Superior temporal gyrus (tissue), 1 donor: ENCODE measurements around the gene CHST15.

ENCODE experiments used
- DNase-seq: peaks from one replicate; pipeline ENCODE4 v3.0.0-alpha.2; 2016; ENCODE audit errors: extremely low spot score

The CHST15 gene

GRCh38 chr10:124083047-124083739 is 10.2 kb downstream of the CHST15 start:
- no peak for DNase-seq

DNA sequence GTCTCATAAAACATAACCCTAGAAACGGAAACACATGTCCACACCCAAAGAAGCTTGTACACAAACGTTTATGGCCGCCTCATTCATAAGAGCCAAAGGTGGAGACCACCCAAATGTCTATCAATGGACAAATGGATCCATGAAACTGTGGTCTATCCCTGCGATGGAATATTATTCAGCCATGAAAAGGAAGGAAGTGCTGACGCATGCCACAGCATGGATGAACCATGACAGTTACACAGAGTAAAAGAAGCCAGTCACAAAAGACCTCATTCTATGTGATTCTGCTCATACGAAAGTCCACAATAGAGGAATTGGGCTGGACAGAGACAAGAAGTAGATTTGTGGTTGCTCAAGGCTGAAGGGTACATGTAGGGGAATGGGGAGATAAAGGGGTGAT is 10.8 kb downstream of the CHST15 start:
- no peak for DNase-seq

GRCh38 chr10:124081547-124082140 is 11.8 kb downstream of the CHST15 start:
- no peak for DNase-seq

DNA sequence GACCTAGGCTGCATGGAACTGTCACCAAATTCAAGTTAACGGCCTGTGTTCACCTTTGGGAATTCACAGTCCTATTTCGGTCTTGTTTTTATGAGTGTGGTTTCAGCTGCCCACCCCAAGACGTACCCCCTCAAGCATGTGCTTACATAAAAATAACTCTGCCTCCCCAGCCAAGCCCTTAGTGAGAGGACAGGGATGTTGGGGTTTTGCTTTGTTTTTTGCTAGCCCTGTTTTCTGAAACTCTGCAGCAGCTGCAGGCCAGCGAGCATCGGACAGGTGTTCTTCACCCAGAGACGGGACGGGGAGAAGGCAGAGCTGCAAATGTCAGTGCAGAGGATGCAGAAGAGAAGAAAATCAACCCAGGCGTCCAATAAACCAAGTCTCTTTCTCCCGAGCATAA is 13.5 kb downstream of the CHST15 start:
- DNase-seq: no peak

GRCh38 chr10:124078714-124079113 is 14.7 kb downstream of the CHST15 start:
- no peak for DNase-seq

DNA sequence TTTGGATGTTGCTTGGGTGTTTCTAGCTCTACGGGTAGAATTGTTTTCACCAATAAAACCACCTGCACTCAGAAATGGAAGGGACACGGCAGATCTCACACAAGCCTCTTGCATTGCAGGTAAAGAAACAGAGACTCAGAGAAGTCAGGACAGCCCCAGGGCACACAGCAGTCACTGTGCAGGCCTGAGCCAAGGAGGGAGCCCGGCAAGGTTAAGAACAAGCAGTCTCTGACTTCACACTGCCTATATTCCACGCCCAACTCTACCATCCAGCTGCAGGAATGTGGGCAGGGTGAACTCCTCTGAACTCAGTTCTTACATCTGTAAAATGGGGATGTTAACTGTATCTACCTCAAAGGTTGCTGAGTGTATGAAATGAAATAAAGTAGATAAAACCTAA is 15.4 kb downstream of the CHST15 start:
- no peak for DNase-seq

- DNase-seq: no peak
Measured at GRCh38 chr10:124077208-124077993, 16.0 kb downstream of the CHST15 start.

GRCh38 chr10:124076148-124076733 is 17.2 kb downstream of the CHST15 start:
- DNase-seq: no peak

DNA sequence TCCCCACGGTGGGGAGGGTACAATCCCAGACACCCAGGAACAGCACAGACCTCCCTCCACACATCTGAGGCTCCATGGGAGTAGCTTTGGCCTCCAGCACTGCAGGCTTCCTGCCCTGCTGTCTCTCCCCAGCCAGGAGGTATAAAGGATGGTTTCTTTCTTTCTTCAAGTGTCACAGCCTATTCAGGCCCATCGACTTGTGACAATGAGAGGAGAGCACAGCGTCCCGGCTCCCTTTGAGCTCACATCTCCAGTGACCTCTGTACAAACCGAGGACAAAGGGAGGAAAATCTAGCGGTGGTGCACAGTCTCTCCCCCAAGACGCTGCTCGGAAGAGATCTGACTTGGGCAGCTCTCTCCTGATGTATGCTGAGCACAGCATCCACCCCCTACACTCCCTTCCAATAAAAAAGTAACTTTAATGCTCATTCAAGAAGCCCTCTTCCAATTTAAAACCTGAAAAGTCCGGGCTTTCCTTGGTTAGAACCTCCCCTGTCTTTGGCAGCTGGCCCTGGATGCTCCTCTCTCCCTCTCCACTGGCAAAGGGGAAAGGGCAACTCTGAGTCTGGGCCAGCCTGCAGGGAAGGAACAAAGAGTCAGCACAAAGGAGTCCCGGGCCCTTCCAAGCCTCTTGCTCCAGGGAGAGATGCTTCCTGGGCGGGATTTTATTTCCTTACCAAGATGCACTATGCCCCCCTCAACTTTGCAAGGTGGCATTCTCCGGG is 18.0 kb downstream of the CHST15 start:
- no peak for DNase-seq

DNA sequence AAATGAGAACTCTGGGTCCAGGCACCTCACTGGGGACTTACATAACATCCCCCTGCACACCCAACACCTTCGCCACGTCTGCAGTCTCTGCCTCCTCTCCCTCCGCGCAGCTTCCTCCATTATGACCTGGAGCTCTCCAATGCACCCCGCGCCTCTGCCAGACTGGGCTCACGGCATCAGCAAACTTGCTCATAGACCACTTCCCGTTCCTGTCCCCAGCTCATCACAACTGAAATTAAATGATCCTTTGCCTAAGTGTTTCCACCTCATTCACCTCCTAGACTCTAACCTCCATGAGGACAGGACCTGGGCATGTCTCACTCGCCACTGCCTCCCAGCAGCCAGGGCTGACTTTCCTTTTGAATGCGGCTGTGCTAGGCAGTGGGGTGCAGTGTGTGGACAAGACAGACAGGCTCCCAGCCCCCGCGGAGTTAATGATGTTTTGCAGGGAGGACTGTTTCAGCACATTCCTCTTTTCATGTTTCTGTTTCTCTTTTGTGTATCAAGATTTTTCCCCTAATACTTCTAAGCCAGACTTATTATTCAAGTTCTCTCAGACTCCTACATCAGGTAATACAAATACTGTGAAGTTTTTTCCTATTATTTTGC is 18.8 kb downstream of the CHST15 start:
- DNase-seq: no peak

DNA sequence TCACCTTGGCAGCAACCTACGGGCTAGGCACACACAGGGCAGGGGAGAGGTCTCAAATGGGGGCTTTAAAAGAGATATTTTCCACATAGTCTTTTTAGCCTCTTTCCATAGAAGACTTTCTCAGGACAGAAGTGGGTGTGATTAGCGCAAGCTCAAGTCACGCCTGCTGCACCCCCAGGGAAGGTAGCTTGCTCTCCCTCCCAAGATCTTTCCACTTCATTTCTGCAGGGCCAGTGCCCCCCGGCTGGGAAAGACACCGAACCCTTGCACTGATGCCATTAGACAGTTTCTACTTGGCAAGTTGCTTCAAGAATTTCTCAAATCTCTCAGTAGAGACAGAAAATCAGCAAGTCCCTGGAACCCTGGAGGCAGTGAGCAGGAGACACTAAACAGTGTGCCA is 19.4 kb downstream of the CHST15 start:
- no peak for DNase-seq

- no peak for DNase-seq
Measured at GRCh38 chr10:124072541-124072940, 20.9 kb downstream of the CHST15 start.

DNA sequence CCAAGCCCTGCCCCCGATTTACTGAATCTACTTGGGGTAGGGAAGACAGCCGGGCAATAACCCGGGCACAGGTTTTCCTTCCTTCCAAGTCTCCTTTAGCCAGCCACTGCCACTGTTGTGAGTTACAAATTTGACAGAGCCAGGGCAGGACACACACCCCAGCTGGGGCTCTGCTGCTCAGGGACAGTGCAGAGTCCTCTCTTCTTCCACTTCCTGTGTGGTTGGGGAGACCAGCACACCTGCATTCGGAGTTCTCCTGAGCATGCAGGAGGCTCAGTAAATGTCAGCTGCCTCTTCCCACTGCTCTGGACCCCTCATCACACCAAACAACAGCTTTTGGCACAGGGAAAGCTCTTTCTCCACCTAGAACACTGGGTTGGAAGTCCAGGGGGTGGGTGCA is 21.3 kb downstream of the CHST15 start:
- DNase-seq: no peak

DNA sequence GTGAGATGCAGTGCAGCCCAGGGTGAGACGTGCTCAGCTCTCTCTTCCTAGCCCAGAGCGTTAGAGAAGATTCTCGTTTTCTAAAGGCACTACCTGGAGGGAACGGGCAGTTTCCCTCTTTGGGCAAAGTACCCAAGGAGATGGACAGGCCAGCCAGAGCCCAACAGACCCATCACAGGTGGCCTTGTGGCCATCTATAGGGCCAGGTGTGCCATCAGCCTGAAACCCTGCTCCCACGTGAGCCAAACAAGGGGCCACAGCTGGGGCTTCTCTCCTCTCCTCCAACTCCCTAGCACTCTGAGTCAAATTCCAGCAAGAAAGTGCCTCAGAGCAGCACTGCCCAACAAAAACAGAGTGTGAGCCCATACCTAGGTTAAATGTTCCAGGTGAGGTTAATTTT is 22.3 kb downstream of the CHST15 start:
- DNase-seq: no peak

DNA sequence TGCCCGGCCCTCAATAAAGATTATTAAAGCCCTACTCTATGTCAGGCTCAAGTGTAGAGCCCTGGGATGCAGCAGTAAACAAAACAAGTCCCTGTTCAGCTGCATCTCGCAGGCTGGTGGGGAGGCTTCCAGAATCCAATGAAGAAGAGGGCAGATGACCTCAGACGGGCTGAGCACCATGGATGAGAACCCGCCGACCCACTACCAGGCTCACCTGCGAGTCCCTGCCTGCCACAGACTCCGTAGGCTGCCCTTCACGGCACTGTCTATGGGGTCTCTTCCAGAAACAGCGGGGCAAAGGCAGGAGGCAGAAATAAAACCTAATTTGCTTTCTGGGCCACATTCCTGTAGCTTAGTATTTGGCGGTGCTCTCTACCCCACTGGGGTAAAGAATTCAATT is 22.7 kb downstream of the CHST15 start:
- no peak for DNase-seq

- no peak for DNase-seq
Measured at GRCh38 chr10:124069341-124070264, 23.8 kb downstream of the CHST15 start.

DNA sequence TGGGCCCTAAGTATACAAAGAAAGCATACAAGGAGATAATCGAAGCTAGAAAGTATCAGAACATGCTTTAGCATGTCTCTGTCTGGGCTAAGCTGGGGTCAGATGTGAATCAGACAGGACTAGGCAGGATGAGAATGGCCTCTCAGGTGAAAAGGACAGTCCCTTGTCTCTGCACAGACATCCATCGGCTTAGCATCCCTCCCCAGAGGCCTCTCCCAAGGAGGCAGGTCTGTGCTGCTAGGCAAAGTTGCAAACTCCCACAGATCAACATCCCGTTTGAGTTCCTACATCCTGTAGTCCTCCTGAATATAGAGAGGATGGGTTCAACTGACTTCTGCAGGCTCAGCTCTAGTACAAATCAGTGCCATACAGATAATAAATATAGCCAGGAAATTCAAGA is 24.5 kb downstream of the CHST15 start:
- no peak for DNase-seq

DNA sequence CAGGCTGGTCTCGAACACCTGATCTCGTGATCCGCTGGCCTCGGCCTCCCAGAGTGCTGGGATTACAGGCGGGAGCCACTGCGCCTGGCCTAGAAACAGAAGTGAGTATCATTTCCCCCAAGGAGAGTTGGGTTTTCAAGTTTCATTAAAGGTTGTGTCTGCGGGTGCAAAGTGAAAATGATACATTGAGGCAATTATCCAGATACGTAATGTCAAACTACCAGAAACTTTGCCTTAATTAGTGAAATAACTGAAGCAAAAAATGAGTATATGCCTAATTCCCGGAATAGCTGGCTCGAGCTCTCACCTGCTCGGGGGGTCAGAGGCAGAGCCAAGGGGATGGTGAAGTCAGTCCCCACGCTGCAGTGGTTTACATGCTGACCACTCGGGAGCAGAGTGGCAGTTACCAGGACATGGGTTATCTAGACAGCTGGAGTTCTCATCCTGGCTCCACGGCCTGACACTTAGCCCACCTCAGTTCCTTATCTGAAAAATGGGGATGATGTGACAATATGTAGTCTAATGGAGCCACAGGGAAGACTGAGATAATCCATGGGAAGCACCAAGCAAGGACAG is 25.5 kb downstream of the CHST15 start:
- no peak for DNase-seq

- no peak for DNase-seq
Measured at GRCh38 chr10:124066781-124067714, 26.4 kb downstream of the CHST15 start.
